ENCODE data around the gene COX8C. TPM values are rescaled to one million over a fixed set of nuclear protein-coding genes. Genes with fewer than 3 reads are reported as not detected.
"Not testable (repeated sequence)": the region's sequence is repeated elsewhere in the genome, so short reads cannot be mapped to it uniquely, and the experiment has no call there.

Gene COX8C
- total RNA-seq, 2 donors from 2014 or later = not detected

DNA sequence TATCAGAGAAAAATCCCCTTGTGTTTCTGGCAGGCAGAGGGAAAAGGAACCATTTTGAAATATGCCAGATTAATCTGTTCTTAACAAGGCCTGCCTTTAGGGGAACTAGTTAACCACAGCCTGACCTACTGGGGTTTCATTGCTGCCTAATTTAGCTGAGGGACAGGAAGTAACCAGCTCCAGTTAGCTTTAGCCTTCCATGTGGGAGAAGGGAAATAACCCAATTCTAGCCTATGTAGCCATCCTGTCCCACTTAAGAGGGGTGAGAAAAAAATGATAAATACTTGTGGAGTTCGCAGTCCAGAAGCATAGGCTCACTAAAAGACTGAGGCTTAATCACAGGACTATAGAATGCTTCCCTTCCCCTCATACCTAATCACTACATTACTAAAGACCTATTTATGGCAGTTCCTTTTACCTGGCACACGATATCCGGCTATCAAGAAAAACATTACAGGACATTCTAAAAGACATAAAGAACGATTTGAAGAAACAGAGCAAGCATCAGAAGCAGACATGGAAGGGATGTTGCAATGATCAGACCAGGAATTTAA is 22.8 kb downstream of the COX8C start:
- Histone ChIP-seq H3K27me3 (replicated peaks; ENCODE audit: insufficient read depth) (no peaks in the 10 kb centered on the region), H3K9me3 (peaks cover 8% of the 10 kb centered on the region), H3K27ac (no peak overlapping the region), H3K36me3 (no peaks in the 10 kb centered on the region), H3K4me3 (no peak overlapping the region), H3K4me1 (ENCODE audit: control insufficient read depth in 1 of 2, low read depth in 2 of 2) (no peaks in the 10 kb centered on the region)
- DNase-seq (ENCODE audit: low spot score) (no peak), ATAC-seq (ENCODE audit: insufficient number of reproducible peaks, low FRiP score, low read depth) (no peak)
- TF ChIP-seq, protein P1, sequence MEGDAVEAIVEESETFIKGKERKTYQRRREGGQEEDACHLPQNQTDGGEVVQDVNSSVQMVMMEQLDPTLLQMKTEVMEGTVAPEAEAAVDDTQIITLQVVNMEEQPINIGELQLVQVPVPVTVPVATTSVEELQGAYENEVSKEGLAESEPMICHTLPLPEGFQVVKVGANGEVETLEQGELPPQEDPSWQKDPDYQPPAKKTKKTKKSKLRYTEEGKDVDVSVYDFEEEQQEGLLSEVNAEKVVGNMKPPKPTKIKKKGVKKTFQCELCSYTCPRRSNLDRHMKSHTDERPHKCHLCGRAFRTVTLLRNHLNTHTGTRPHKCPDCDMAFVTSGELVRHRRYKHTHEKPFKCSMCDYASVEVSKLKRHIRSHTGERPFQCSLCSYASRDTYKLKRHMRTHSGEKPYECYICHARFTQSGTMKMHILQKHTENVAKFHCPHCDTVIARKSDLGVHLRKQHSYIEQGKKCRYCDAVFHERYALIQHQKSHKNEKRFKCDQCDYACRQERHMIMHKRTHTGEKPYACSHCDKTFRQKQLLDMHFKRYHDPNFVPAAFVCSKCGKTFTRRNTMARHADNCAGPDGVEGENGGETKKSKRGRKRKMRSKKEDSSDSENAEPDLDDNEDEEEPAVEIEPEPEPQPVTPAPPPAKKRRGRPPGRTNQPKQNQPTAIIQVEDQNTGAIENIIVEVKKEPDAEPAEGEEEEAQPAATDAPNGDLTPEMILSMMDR (IDR thresholded peaks at IDR 0.05) = no peak

DNA sequence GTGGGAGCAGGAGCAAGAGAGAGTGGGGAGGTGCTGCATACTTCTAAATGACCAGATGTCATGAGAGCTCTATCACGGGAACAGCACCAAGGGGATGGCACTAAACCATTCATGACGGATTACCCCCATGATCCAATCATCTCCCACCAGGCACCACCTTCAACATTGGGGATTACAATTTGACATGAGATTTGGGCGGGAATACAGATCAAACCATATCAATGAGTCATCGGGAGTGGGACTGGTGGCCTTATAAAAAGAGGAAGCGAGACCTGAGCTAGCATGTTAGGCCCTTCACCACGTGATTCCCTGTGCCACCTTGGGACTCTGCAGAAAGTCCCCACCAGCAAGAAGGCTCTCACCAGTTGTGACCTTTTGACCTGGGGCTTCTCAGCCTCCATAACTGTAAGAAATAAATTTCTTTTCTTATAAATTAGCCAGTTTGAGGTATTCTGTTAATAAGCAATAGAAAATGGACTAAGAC is 28.7 kb downstream of the COX8C start:
- no peak overlapping the region for H3K4me3 ChIP-seq
- no peaks in the 10 kb centered on the region for H3K27me3 ChIP-seq (replicated peaks; ENCODE audit: insufficient read depth)
- H3K36me3 ChIP-seq = no peaks in the 10 kb centered on the region
- no peak for ATAC-seq (ENCODE audit: insufficient number of reproducible peaks, low FRiP score, low read depth)
- H3K27ac ChIP-seq = no peak overlapping the region
- H3K9me3 ChIP-seq = peaks cover 4% of the 10 kb centered on the region
- H3K4me1 ChIP-seq (ENCODE audit: control insufficient read depth in 1 of 2, low read depth in 2 of 2) = no peaks in the 10 kb centered on the region
- TF ChIP-seq, protein P1 (IDR thresholded peaks at IDR 0.05) = no peak
- no peak for DNase-seq (ENCODE audit: low spot score)

DNA sequence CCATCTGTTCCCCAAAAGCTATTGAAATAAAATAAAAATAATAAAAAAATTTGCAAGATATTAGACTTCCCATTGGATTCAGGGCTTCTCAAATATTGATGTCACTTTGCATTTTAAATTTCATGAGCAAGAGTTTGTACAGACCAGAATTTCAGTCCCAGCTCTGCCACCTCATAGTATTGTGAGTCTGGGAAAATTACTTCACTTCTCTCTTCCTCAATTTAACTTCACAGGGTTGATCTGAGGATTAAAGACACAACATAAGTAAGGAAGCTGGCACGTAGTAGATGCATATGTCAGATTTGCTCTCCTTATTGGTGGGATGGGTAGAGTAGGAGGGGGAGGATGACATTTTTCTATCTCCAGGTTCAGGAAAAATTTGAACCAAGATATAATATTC is 32.8 kb downstream of the COX8C start:
- H3K27me3 ChIP-seq (replicated peaks; ENCODE audit: insufficient read depth) = no peaks in the 10 kb centered on the region
- H3K27ac ChIP-seq = no peak overlapping the region
- H3K36me3 ChIP-seq = no peaks in the 10 kb centered on the region
- H3K4me1 ChIP-seq (ENCODE audit: control insufficient read depth in 1 of 2, low read depth in 2 of 2) = no peaks in the 10 kb centered on the region
- DNase-seq (ENCODE audit: low spot score) (no peak), ATAC-seq (ENCODE audit: insufficient number of reproducible peaks, low FRiP score, low read depth) (no peak)
- TF ChIP-seq, protein P1 (IDR thresholded peaks at IDR 0.05) = no peak
- H3K4me3 ChIP-seq = no peak overlapping the region
- no peaks in the 10 kb centered on the region for H3K9me3 ChIP-seq

DNA sequence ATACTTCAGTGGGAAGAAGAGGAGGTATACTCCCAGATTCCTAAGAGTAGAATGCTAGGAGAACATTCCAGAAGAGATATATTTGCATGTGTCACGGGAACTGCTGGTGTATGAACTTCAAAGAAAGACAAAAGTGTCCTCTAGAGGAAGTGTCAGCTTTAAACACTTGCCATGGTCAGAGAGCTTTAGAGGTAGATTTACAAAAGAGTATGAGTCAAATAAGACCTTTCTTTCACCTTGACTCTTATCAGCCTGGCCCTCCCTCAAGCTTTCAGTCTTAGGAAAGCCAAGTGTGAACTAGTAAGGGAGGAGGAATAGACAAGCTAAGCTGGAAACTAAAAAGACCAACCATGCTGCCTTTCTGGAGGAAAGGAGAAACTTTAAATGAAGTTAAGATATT is 34.7 kb downstream of the COX8C start:
- Histone ChIP-seq H3K4me3 (no peak overlapping the region), H3K27me3 (replicated peaks; ENCODE audit: insufficient read depth) (no peaks in the 10 kb centered on the region), H3K9me3 (no peaks in the 10 kb centered on the region), H3K4me1 (ENCODE audit: control insufficient read depth in 1 of 2, low read depth in 2 of 2) (no peaks in the 10 kb centered on the region), H3K36me3 (no peaks in the 10 kb centered on the region), H3K27ac (no peak overlapping the region)
- ATAC-seq (ENCODE audit: insufficient number of reproducible peaks, low FRiP score, low read depth) = no peak
- DNase-seq (ENCODE audit: low spot score) = no peak
- TF ChIP-seq, protein P1 (IDR thresholded peaks at IDR 0.05) = no peak

DNA sequence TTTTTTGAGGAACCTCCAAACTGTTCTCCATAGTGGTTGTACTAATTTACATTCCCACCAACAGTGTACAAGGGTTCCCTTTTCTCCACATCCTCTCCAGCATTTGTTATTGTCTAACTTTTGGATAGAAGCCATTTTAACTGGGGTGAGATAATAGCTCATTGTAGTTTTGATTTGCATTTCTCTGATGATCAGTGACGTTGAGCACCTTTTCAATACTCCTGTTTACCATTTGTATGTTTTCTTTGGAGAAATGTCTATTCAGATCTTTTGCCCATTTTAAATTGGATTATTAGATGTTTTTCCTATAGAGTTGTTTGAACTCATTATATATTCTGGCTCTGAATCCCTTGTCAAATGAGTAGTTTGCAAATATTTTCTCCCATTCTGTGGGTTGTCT is 37.3 kb downstream of the COX8C start:
- not testable (repeated sequence) for H3K27ac ChIP-seq; H3K4me3 ChIP-seq; H3K27me3 ChIP-seq (replicated peaks; ENCODE audit: insufficient read depth); H3K36me3 ChIP-seq; H3K4me1 ChIP-seq (ENCODE audit: control insufficient read depth in 1 of 2, low read depth in 2 of 2); DNase-seq (ENCODE audit: low spot score); H3K9me3 ChIP-seq; ATAC-seq (ENCODE audit: insufficient number of reproducible peaks, low FRiP score, low read depth)

DNA sequence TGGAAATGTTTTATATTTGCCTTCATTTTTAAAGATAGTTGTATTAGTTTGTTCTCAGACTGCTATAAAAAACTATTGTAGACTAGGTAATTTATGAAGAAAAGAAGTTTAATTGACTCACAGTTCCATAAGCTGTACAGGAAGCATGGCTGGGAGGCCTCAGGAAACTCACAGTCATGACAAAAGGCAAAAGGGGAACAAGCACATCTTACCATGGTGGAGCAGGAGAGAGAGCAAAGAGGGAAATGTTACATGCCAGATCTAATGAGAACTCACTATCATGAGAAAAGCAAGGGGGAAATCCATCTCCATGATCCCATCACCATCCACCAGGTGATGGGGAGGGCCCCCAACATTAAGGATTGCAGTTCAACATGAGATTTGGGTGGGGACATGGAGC is 48.2 kb downstream of the COX8C start:
- Histone ChIP-seq H3K27ac (no peak overlapping the region), H3K36me3 (no peaks in the 10 kb centered on the region), H3K27me3 (replicated peaks; ENCODE audit: insufficient read depth) (no peaks in the 10 kb centered on the region), H3K9me3 (peaks cover 10% of the 10 kb centered on the region), H3K4me1 (ENCODE audit: control insufficient read depth in 1 of 2, low read depth in 2 of 2) (no peaks in the 10 kb centered on the region), H3K4me3 (no peak overlapping the region)
- TF ChIP-seq, protein P1 (IDR thresholded peaks at IDR 0.05) = no peak
- ATAC-seq (ENCODE audit: insufficient number of reproducible peaks, low FRiP score, low read depth) (no peak), DNase-seq (ENCODE audit: low spot score) (no peak)

All from thoracic aorta (tissue), 2 donors.